ENCODE measurements around the gene NOVA1. TPM values are rescaled to one million over a fixed set of nuclear protein-coding genes. Genes with fewer than 3 reads are reported as not detected.
A peak's percentile ranks its signal among the peaks of the same experiment; 100 is the strongest.

Gene NOVA1
- total and polyA plus RNA-seq, 4 donors = 58.2 to 232 (median 174) TPM

GRCh38 chr14:26538176-26538575 is 59.7 kb downstream of the NOVA1 start:
- H3K4me3 ChIP-seq (ENCODE audit: low read depth, low read length) = no peak overlapping the region

GRCh38 chr14:26531894-26532293 is 65.9 kb downstream of the NOVA1 start:
- no CpG with 5 or more reads among the region's 3 CpGs for WGBS (ENCODE audit: insufficient coverage)
- Histone ChIP-seq H3K9me3 (ENCODE audit: control insufficient read depth, insufficient read depth, low read length) (no peaks in the 10 kb centered on the region), H3K36me3 (ENCODE audit: control insufficient read depth, insufficient read depth, low read length) (peaks cover 5% of the 10 kb centered on the region), H3K27me3 (ENCODE audit: control insufficient read depth, insufficient read depth, low read length) (no peaks in the 10 kb centered on the region), H3K4me3 (ENCODE audit: low read depth, low read length) (no peak overlapping the region), H3K4me1 (ENCODE audit: control insufficient read depth, insufficient read depth, low read length) (no peaks in the 10 kb centered on the region), H3K27ac (ENCODE audit: low read depth, low read length) (no peak overlapping the region)
- DNase-seq (ENCODE audit: low read depth in 4 of 6, low spot score in 6 of 6) = no peak

More at GRCh38 chr14:26538176-26538575, 59.7 kb downstream of the NOVA1 start:
- Histone ChIP-seq H3K9me3 (ENCODE audit: control insufficient read depth, insufficient read depth, low read length) (no peaks in the 10 kb centered on the region), H3K27ac (ENCODE audit: low read depth, low read length) (no peak overlapping the region), H3K4me1 (ENCODE audit: control insufficient read depth, insufficient read depth, low read length) (no peaks in the 10 kb centered on the region), H3K27me3 (ENCODE audit: control insufficient read depth, insufficient read depth, low read length) (no peaks in the 10 kb centered on the region), H3K36me3 (ENCODE audit: control insufficient read depth, insufficient read depth, low read length) (no peaks in the 10 kb centered on the region)
- WGBS (ENCODE audit: insufficient coverage) = no CpG with 5 or more reads among the region's 1 CpG
- DNase-seq (ENCODE audit: low read depth in 4 of 6, low spot score in 6 of 6) = no peak

GRCh38 chr14:26528415-26529182 is 69.2 kb downstream of the NOVA1 start:
- H3K4me3 ChIP-seq (ENCODE audit: low read depth, low read length) = no peak overlapping the region
- H3K36me3 ChIP-seq (ENCODE audit: control insufficient read depth, insufficient read depth, low read length) = peaks cover 5% of the 10 kb centered on the region
- H3K27ac ChIP-seq (ENCODE audit: low read depth, low read length) = no peak overlapping the region
- no peaks in the 10 kb centered on the region for H3K27me3 ChIP-seq (ENCODE audit: control insufficient read depth, insufficient read depth, low read length)
- no peak for DNase-seq (ENCODE audit: low read depth in 4 of 6, low spot score in 6 of 6)
- no peaks in the 10 kb centered on the region for H3K4me1 ChIP-seq (ENCODE audit: control insufficient read depth, insufficient read depth, low read length)
- no peaks in the 10 kb centered on the region for H3K9me3 ChIP-seq (ENCODE audit: control insufficient read depth, insufficient read depth, low read length)
- WGBS (ENCODE audit: insufficient coverage) = 100% methylated on average over 1 of the region's 7 CpGs

GRCh38 chr14:26527095-26527494 is 70.7 kb downstream of the NOVA1 start:
- no peak overlapping the region for H3K27ac ChIP-seq (ENCODE audit: low read depth, low read length)
- H3K9me3 ChIP-seq (ENCODE audit: control insufficient read depth, insufficient read depth, low read length) = no peaks in the 10 kb centered on the region
- peaks cover 5% of the 10 kb centered on the region for H3K36me3 ChIP-seq (ENCODE audit: control insufficient read depth, insufficient read depth, low read length)
- H3K27me3 ChIP-seq (ENCODE audit: control insufficient read depth, insufficient read depth, low read length) = no peaks in the 10 kb centered on the region
- no peak overlapping the region for H3K4me3 ChIP-seq (ENCODE audit: low read depth, low read length)
- no peaks in the 10 kb centered on the region for H3K4me1 ChIP-seq (ENCODE audit: control insufficient read depth, insufficient read depth, low read length)
- DNase-seq (ENCODE audit: low read depth in 4 of 6, low spot score in 6 of 6) = no peak
- WGBS (ENCODE audit: insufficient coverage) = 85% methylated on average over 2 of the region's 3 CpGs

- no peaks in the 10 kb centered on the region for H3K4me1 ChIP-seq (ENCODE audit: control insufficient read depth, insufficient read depth, low read length)
- H3K4me3 ChIP-seq (ENCODE audit: low read depth, low read length) = no peak overlapping the region
- DNase-seq (ENCODE audit: low read depth in 4 of 6, low spot score in 6 of 6) = no peak
- no peak overlapping the region for H3K27ac ChIP-seq (ENCODE audit: low read depth, low read length)
- no CpG with 5 or more reads among the region's 1 CpG for WGBS (ENCODE audit: insufficient coverage)
- H3K27me3 ChIP-seq (ENCODE audit: control insufficient read depth, insufficient read depth, low read length) = no peaks in the 10 kb centered on the region
- peaks cover 5% of the 10 kb centered on the region for H3K36me3 ChIP-seq (ENCODE audit: control insufficient read depth, insufficient read depth, low read length)
- H3K9me3 ChIP-seq (ENCODE audit: control insufficient read depth, insufficient read depth, low read length) = no peaks in the 10 kb centered on the region
Measured at GRCh38 chr14:26526137-26526536, 71.7 kb downstream of the NOVA1 start.

- Histone ChIP-seq H3K27me3 (ENCODE audit: control insufficient read depth, insufficient read depth, low read length) (no peaks in the 10 kb centered on the region), H3K36me3 (ENCODE audit: control insufficient read depth, insufficient read depth, low read length) (peaks cover 4% of the 10 kb centered on the region), H3K4me3 (ENCODE audit: low read depth, low read length) (no peak overlapping the region), H3K9me3 (ENCODE audit: control insufficient read depth, insufficient read depth, low read length) (no peaks in the 10 kb centered on the region), H3K4me1 (ENCODE audit: control insufficient read depth, insufficient read depth, low read length) (no peaks in the 10 kb centered on the region), H3K27ac (ENCODE audit: low read depth, low read length) (no peak overlapping the region)
- peak in 1 of 6 donors; percentile 48 for DNase-seq (ENCODE audit: low read depth in 4 of 6, low spot score in 6 of 6)
Measured at GRCh38 chr14:26525085-26525484, 72.7 kb downstream of the NOVA1 start.

GRCh38 chr14:26522967-26523366 is 74.9 kb downstream of the NOVA1 start:
- H3K27ac ChIP-seq (ENCODE audit: low read depth, low read length) = no peak overlapping the region
- WGBS (ENCODE audit: insufficient coverage) = no CpG with 5 or more reads among the region's 2 CpGs
- DNase-seq (ENCODE audit: low read depth in 4 of 6, low spot score in 6 of 6) = peak in 1 of 6 donors; percentile 14

GRCh38 chr14:26517771-26518170 is 80.1 kb downstream of the NOVA1 start:
- no peaks in the 10 kb centered on the region for H3K27me3 ChIP-seq (ENCODE audit: control insufficient read depth, insufficient read depth, low read length)
- no peak overlapping the region for H3K4me3 ChIP-seq (ENCODE audit: low read depth, low read length)
- H3K4me1 ChIP-seq (ENCODE audit: control insufficient read depth, insufficient read depth, low read length) = no peaks in the 10 kb centered on the region
- no peaks in the 10 kb centered on the region for H3K36me3 ChIP-seq (ENCODE audit: control insufficient read depth, insufficient read depth, low read length)
- DNase-seq (ENCODE audit: low read depth in 4 of 6, low spot score in 6 of 6) = no peak
- no peak overlapping the region for H3K27ac ChIP-seq (ENCODE audit: low read depth, low read length)
- H3K9me3 ChIP-seq (ENCODE audit: control insufficient read depth, insufficient read depth, low read length) = no peaks in the 10 kb centered on the region

More at GRCh38 chr14:26522967-26523366, 74.9 kb downstream of the NOVA1 start:
- Histone ChIP-seq H3K36me3 (ENCODE audit: control insufficient read depth, insufficient read depth, low read length) (no peaks in the 10 kb centered on the region), H3K4me3 (ENCODE audit: low read depth, low read length) (no peak overlapping the region), H3K9me3 (ENCODE audit: control insufficient read depth, insufficient read depth, low read length) (no peaks in the 10 kb centered on the region), H3K27me3 (ENCODE audit: control insufficient read depth, insufficient read depth, low read length) (no peaks in the 10 kb centered on the region), H3K4me1 (ENCODE audit: control insufficient read depth, insufficient read depth, low read length) (no peaks in the 10 kb centered on the region)

GRCh38 chr14:26500028-26500427 is 97.8 kb downstream of the NOVA1 start:
- Histone ChIP-seq H3K4me3 (ENCODE audit: low read depth, low read length) (no peak overlapping the region), H3K36me3 (ENCODE audit: control insufficient read depth, insufficient read depth, low read length) (no peaks in the 10 kb centered on the region), H3K27ac (ENCODE audit: low read depth, low read length) (no peak overlapping the region), H3K4me1 (ENCODE audit: control insufficient read depth, insufficient read depth, low read length) (no peaks in the 10 kb centered on the region), H3K9me3 (ENCODE audit: control insufficient read depth, insufficient read depth, low read length) (no peaks in the 10 kb centered on the region), H3K27me3 (ENCODE audit: control insufficient read depth, insufficient read depth, low read length) (no peaks in the 10 kb centered on the region)
- DNase-seq (ENCODE audit: low read depth in 4 of 6, low spot score in 6 of 6) = no peak
- 100% methylated on average over 1 of the region's 2 CpGs for WGBS (ENCODE audit: insufficient coverage)

- Histone ChIP-seq H3K4me1 (ENCODE audit: control insufficient read depth, insufficient read depth, low read length) (no peaks in the 10 kb centered on the region), H3K36me3 (ENCODE audit: control insufficient read depth, insufficient read depth, low read length) (no peaks in the 10 kb centered on the region), H3K4me3 (ENCODE audit: low read depth, low read length) (no peak overlapping the region), H3K9me3 (ENCODE audit: control insufficient read depth, insufficient read depth, low read length) (no peaks in the 10 kb centered on the region), H3K27me3 (ENCODE audit: control insufficient read depth, insufficient read depth, low read length) (no peaks in the 10 kb centered on the region), H3K27ac (ENCODE audit: low read depth, low read length) (no peak overlapping the region)
- no peak for DNase-seq (ENCODE audit: low read depth in 4 of 6, low spot score in 6 of 6)
- no CpG with 5 or more reads among the region's 2 CpGs for WGBS (ENCODE audit: insufficient coverage)
Measured at GRCh38 chr14:26499546-26499945, 98.3 kb downstream of the NOVA1 start.

All from spinal cord (tissue), 10 donors.